ENCODE measurements around the gene ZNF532.
"Not testable (repeated sequence)": the region's sequence is repeated elsewhere in the genome, so short reads cannot be mapped to it uniquely, and the experiment has no call there.

Gene ZNF532

GRCh38 chr18:59011786-59012185, 147.1 kb downstream of the ZNF532 start:
- no peak for DNase-seq

- DNase-seq: no peak
Observed at GRCh38 chr18:59012815-59013705, 148.4 kb downstream of the ZNF532 start.

- no peak for DNase-seq
Observed at GRCh38 chr18:59013744-59014143, 149.1 kb downstream of the ZNF532 start.

DNA sequence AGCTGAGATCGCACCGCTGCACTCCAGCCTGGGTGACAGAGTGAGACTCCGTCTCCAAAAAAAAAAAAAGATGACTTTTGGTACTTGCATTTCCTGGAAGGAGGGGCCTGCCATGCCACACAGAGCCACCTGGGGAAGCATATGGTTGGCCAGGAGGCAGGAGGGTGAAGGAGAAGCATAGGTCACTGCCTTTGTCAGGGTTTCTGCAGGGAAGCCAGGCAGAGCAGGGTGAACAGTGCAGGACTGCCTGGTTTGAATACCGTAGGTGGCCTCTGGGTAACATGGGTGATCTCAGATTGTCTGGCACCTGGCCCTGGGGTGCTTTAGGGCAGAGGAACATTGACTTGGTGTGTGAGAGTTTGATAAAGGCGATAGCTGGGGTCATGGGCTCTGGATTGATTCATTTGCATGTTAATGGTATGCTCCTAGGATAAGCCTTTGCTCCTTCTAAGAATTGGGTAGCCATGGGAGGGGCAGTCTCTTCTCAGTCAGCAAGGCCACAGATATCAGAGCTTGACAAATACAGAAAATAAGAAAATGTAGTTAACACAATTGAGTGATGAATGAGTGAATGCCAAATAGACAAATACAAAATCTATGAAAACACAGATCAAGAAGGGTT, 151.0 kb downstream of the ZNF532 start:
- no peak for DNase-seq

GRCh38 chr18:59021500-59021899, 156.8 kb downstream of the ZNF532 start:
- DNase-seq: no peak

DNA sequence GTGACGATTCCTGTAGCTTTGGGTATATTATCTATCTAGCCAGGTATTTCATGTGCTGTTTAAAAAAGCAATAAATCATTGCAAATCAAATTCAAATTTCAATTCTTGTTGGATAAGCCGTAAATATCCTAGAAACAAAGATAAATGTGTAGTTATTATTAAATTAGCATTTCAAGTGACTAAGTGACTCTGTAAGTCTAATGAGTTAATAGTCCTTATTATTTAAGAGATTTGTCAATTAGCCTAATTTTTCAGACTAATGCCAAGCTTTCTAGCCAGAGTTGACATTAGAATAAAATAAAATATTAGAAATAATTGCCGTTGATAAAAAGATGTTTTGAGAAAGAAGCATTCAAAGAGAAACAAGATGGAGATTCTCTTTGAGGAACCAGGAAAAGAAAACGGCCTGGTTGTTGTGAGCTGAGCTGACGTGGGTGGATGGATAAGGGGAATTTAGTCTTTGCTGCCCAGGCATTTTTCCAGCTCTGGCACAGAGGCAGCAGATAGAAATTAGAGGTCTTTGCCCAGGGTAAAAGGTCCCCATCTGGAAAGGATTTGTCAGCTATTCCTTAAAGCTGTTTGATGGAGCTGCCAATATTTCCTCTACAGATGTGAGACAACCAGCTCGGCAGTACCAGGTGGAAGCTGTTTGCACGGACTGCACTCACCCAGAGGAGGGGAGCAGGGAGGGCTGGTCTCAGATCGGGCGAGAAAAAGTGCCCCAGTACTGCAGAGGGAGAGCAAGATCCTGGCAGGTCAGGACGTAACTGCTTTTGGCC, 157.7 kb downstream of the ZNF532 start:
- DNase-seq: no peak

DNA sequence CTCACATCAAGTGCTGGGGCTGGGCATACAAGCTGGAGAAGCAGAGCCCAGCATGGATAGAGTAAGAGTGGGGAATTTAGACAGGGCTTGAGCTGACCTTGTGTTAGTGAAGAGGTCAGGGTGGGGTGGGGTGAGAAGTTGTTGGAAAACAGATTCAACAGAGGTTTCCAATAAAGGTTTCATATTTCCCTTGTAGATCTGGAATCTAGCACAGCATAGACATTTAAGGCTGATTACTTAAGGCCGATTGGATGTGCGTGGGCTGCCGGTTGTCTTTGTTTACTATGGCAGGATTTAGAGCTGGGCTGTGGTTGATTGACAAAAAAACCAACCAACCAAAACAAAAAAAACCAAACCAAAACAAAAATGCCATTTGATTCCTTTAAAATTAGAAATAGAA, 160.2 kb downstream of the ZNF532 start:
- no peak for DNase-seq

DNA sequence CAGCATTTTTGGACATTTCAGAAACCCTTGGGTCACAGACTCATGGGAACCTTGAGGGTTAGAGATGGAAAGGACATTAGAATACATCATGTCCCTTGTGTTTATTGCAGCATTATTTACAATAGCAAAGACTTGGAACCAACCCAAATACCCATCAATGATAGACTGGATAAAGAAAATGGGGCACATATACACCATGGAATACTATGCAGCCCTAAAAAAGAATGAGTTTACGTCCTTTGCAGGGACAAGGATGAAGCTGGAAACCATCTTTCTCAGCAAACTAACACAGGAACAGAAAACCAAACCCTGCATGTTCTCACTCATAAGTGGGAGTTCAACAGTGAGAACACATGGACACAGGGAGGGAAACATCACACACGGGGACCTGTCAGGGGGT, 160.9 kb downstream of the ZNF532 start:
- not testable (repeated sequence) for DNase-seq

DNA sequence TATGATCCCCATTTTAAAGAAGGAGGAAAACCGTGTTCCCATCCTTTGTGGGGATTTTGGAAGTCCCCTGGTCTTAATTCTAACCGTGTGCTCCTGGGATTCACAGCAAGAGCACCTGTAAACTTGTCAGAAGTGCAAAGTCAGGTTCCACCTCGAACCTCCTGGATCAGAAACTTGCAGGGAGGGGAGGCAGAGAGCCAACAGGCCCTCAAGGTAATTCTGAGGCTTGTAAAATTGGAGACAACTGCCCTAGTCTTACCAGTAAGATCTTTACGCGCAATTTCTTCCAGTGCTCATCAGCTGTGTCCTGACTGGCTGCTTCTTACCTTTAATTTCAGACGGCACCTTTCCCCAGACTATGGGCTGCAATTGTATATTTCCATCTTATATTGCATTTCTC, 161.7 kb downstream of the ZNF532 start:
- no peak for DNase-seq

DNA sequence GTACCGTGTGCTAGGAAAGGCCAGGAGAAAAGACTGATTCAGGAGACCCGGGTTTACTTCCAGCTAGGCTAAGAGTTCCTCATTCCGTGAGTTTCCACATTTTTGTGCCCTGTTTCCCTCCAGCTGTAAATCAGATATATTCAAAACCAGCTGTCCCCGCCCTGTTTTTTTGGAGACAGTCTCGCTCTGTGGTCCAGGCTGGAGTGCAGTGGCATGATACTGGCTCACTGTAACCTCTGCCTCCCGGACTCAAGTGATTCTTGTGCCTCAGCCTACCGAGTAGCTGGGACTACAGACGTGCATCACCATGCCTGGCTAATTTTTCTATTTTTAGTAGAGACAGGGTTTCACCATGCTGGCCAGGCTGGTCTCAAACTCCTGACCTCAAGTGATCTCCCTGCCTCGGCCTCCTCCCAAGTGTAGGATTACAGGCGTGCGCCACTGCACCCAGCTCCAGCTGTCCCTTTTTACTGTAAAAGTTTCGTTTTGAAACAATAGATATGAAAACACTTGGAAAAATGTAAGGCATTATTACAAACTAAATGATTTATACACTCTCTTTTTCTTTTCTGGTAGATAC, 162.2 kb downstream of the ZNF532 start:
- no peak for DNase-seq

DNA sequence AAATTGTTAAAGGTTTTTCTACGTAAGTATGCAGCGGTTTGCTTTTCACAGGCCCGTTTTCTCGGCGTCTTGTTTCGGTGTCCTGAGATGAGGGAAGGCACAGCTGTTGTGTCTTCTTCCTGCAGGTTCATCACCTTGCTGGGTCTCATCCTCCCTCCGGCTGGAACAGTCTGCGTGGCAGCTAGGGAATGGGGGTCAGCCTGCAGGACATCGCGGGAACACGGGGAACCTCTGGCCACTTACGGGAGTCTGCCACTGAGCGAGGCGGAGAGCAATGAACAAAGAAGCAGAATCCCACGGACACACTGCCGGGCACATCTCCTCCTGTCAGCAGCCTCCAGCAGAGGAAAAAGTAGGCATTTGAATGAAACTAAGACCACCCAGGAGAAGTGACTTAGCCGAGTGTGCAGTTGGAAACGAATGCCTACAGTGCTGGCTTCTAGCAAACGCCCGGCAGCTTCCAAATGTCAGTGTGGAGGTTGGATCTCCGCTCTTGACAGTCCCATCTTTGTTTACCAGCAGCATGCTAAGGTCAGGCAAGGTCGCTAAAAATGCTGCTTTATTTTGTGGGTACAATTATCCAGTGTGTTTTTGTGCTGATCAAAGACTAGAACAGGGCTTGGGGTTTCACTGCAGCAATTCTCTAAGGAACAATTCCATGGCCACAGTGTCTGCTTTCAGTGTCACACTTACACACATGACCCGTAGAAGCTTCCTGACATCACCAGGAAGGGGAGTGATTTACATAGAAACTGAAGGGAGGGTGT, 165.2 kb downstream of the ZNF532 start:
- no peak for DNase-seq

- no peak for DNase-seq
Observed at GRCh38 chr18:59032308-59032707, 167.6 kb downstream of the ZNF532 start.

GRCh38 chr18:59033359-59033758, 168.7 kb downstream of the ZNF532 start:
- DNase-seq: no peak

GRCh38 chr18:59033974-59034373, 169.3 kb downstream of the ZNF532 start:
- DNase-seq: no peak

DNA sequence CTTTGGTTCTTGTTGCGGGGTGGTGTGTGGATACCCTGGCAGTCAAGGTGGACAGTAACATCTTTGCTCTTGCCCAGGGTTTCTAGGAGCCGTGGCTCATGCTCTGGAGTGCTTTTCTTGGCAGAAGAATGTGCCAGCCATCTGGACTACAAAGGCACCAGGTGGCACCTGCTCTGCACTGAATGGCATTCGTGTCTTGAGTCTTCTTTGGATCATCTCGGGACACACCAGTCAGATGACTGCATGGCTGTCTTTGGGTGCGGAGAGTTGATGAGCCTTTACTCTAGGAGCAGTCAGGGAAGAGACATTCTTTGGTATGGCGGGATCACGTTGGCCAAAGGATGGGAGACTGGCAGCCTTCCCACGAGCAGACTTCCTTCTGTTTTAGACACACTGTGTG, 170.9 kb downstream of the ZNF532 start:
- no peak for DNase-seq
